HG03108 (cell line): Measurements from ENCODE around the gene ARHGEF17.

Experiments
- ATAC-seq: cut with Tn5 transposase; IDR thresholded peaks from one replicate; pipeline ENCODE4 v1.9.1; 2021; ENCODE audit warnings: moderate library complexity; ENCODE audit not compliant: unreplicated experiment

Gene ARHGEF17

GRCh38 chr11:73326929-73327811 is 19.1 kb downstream of the ARHGEF17 start:
- ATAC-seq = no peak

GRCh38 chr11:73327812-73328364 is 19.8 kb downstream of the ARHGEF17 start:
- no peak for ATAC-seq

- ATAC-seq = no peak
Observed at GRCh38 chr11:73330569-73331093, 22.6 kb downstream of the ARHGEF17 start.

GRCh38 chr11:73331138-73331916 is 23.3 kb downstream of the ARHGEF17 start:
- no peak for ATAC-seq

- ATAC-seq = no peak
Observed at GRCh38 chr11:73333173-73333572, 25.1 kb downstream of the ARHGEF17 start.

GRCh38 chr11:73333640-73334383 is 25.7 kb downstream of the ARHGEF17 start:
- no peak for ATAC-seq

- ATAC-seq = no peak
Observed at GRCh38 chr11:73334384-73335203, 26.5 kb downstream of the ARHGEF17 start.

GRCh38 chr11:73335204-73335923 is 27.3 kb downstream of the ARHGEF17 start:
- no peak for ATAC-seq

GRCh38 chr11:73337846-73338245 is 29.8 kb downstream of the ARHGEF17 start:
- ATAC-seq = no peak

GRCh38 chr11:73338279-73338678 is 30.2 kb downstream of the ARHGEF17 start:
- ATAC-seq = no peak

GRCh38 chr11:73340164-73340563 is 32.1 kb downstream of the ARHGEF17 start:
- ATAC-seq = no peak

GRCh38 chr11:73342633-73343032 is 34.6 kb downstream of the ARHGEF17 start:
- no peak for ATAC-seq

GRCh38 chr11:73343076-73343873 is 35.2 kb downstream of the ARHGEF17 start:
- no peak for ATAC-seq

GRCh38 chr11:73344191-73344607 is 36.1 kb downstream of the ARHGEF17 start:
- no peak for ATAC-seq

GRCh38 chr11:73345481-73346160 is 37.5 kb downstream of the ARHGEF17 start:
- ATAC-seq = no peak

GRCh38 chr11:73346186-73346935 is 38.3 kb downstream of the ARHGEF17 start:
- no peak for ATAC-seq

- no peak for ATAC-seq
Observed at GRCh38 chr11:73347067-73347466, 39.0 kb downstream of the ARHGEF17 start.
